ENCODE results near the gene SPOP.

SPOP gene

GRCh38 chr17:49587366-49588073 is 90.4 kb downstream of the SPOP start:
- DNase-seq (ENCODE audit: low read depth, low spot score), result no peak

DNA sequence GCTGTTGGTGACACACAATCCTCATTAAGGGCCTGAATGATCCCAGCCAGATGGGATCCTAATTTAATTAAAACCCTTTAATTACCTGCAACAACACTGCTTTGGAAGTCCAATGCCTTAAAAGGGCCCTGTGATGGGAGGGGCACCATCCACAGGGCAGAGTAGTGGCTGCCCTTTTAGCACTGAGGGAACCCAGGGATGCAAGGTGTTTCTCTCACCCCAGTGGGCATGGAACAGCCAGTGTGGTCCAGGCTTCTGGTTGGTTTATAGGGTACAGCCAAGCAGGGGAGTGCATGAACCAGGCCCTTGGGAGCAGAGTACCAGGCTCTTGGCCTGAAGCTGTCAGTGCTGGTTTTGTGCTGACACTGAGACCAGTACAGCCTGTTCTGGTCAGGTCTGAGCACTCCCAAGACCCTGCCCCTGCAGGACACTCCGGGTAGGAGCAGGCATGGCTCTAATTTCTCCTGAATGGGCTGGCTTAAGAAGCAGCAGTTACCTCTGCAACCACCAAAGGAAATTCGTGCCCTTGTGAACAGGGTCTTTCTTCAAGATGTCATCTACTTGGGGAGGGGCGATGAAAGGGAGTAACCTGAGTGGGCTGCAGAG is 92.4 kb downstream of the SPOP start:
- DNase-seq (ENCODE audit: low read depth, low spot score), result no peak

GRCh38 chr17:49583889-49584288 is 94.0 kb downstream of the SPOP start:
- DNase-seq (ENCODE audit: low read depth, low spot score), result no peak

GRCh38 chr17:49583226-49583625 is 94.7 kb downstream of the SPOP start:
- no peak for DNase-seq (ENCODE audit: low read depth, low spot score)

DNA sequence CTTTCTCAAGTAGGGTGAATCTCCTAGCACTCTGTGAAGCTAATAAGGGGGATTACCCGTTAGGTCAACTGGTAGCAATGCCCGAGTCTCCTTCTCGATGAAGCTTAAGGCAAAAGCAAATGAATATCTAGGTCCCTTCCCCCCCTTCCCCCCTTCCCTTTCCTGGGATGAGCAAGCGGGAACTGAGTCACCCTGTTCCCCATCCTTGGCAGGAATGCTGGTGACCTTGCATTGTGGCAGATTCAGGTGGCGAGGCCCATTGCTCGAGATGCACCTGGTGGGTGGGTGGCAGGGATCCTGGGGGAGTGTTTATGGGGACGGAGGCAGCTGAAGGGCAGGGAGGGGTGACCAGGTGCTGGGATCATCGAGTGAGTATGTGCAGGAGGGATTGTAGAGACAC is 95.1 kb downstream of the SPOP start:
- no peak for DNase-seq (ENCODE audit: low read depth, low spot score)

- DNase-seq (ENCODE audit: low read depth, low spot score), result no peak
Observed at GRCh38 chr17:49582055-49582722, 95.7 kb downstream of the SPOP start.

DNA sequence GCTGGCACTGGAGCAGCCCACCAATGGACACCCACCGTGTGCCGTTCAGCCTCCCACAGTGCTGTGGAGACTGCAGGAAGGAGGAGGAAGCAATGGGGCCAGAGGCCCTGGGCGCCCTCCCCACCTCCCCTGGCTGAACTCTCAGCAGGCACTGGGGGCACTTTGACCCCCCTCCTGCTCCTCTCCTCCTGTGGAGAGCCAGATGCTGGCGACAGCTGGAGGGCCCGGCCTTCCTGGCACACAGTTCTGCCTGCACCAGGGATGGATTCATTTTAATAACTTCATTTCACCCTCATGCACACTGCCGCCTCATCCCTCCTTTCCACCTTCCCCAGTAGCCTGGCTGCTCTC is 96.3 kb downstream of the SPOP start:
- DNase-seq (ENCODE audit: low read depth, low spot score), result no peak

DNA sequence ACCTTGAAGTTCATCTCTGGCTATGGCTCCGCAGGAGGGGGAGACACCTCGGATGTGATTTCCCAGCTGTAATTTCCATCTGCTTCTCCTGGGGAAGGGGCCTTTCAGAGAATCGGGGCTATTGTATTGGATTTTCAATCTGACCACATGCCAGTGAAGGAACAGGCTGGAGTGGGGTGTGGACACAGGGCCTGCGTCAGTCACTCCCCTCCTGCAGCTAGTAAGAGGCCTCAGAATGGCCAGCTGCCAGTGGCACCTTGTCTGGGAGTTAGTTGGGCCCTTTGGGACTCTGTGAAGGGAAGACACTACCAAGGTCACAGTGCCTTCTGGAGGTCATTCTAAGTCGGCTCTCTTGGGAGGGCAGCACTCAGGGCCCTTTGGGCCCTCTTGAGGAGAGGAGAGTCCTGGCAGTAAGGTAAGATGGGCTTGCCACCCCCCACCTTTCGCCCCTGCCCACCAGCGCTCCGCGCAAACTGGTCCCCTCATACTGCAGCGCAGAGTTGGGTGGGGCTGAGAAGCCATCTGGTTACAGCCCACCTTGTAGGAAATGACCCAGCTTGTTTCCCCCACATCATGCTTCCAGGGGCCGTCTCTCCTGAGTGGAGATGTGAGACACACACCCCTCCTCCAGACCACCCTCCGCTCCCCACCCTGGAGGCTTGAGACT is 96.8 kb downstream of the SPOP start:
- DNase-seq (ENCODE audit: low read depth, low spot score), result no peak

GRCh38 chr17:49580055-49580721 is 97.7 kb downstream of the SPOP start:
- DNase-seq (ENCODE audit: low read depth, low spot score), result no peak

DNA sequence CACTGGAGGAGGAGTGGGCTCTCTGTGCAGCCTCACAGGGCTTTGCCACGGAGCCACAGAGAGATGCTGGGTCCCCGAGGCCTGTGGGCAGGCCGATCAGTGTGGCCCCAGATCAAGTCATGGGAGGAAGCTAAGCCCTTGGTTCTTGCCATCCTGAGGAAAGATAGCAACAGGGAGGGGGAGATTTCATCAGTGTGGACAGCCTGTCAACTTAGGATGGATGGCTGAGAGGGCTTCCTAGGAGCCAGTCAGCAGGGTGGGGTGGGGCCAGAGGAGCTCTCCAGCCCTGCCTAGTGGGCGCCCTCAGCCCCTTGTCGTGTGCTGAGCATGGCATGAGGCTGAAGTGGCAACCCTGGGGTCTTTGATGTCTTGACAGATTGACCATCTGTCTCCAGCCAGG is 98.4 kb downstream of the SPOP start:
- DNase-seq (ENCODE audit: low read depth, low spot score), result no peak

- no peak for DNase-seq (ENCODE audit: low read depth, low spot score)
Observed at GRCh38 chr17:49578952-49579500, 98.9 kb downstream of the SPOP start.

GRCh38 chr17:49578414-49578813 is 99.5 kb downstream of the SPOP start:
- no peak for DNase-seq (ENCODE audit: low read depth, low spot score)

GRCh38 chr17:49577963-49578362 is 99.9 kb downstream of the SPOP start:
- no peak for DNase-seq (ENCODE audit: low read depth, low spot score)

- no peak for DNase-seq (ENCODE audit: low read depth, low spot score)
Observed at GRCh38 chr17:49577650-49577934, 100.3 kb downstream of the SPOP start.

DNA sequence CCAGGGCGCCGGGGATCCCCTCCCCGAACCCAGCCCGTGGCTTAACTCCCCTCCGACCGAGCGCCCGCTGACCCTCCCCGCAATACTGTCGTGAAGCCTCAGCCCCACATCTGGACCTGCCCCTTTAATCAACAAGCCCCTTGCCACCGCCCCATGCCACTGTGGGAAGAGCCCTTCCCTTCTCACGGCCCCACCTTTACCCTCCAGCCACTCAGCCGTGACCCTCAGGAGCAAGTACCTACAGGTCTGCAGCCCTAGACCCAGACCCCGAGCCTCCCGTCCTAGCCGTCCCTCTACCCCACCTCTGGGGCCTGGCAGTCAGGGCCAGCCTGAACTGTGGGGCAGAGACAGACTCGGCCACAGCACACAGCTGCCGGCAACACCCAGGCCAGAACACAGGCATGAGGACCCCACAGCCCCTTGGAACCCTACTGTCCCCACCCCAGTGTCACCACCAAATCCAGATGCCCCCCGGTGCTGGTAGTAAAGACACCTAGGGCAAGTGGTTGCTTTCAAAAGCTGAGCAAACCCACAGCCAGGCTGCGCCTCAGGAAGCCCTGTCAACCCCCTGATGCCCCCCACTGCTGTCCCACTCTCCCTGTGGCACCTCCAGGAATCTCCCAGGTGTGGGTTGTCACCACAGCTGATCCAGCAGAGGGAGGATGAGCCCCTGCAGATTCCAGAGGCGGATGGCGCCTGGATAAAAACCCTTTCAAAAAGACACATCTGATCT is 100.8 kb downstream of the SPOP start:
- no peak for DNase-seq (ENCODE audit: low read depth, low spot score)

GRCh38 chr17:49576088-49576916 is 101.6 kb downstream of the SPOP start:
- DNase-seq (ENCODE audit: low read depth, low spot score), result no peak

DNA sequence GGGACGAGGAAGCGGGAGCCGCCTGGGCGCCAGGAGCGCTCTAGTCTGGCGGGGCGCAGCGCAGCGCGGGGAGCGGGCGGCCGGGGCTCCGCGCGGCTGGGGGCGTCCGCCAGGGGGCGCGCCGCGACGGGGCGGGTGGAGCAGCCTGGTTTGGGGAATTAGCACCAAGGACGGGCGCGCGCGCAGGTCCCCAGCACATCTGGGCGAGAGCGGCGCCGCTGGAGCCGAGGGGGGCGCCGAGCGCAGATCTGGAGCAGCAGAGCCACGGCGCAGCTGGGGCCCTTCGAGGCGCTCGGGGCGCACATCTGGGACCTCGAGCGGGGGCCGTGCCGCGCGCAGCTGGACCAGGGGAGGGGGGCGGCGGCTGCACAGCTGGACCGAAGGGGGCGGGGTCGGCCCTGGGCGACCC is 102.2 kb downstream of the SPOP start, which contains the start of gene NXPH3:
TSS of gene NXPH3 (plus strand) at position 193 of the 409 bp plus-strand sequence. CDS start 349 bp downstream, outside the sequence.
- DNase-seq (ENCODE audit: low read depth, low spot score), result no peak

GRCh38 chr17:49574945-49575678 is 102.8 kb downstream of the SPOP start:
- no peak for DNase-seq (ENCODE audit: low read depth, low spot score)

DNA sequence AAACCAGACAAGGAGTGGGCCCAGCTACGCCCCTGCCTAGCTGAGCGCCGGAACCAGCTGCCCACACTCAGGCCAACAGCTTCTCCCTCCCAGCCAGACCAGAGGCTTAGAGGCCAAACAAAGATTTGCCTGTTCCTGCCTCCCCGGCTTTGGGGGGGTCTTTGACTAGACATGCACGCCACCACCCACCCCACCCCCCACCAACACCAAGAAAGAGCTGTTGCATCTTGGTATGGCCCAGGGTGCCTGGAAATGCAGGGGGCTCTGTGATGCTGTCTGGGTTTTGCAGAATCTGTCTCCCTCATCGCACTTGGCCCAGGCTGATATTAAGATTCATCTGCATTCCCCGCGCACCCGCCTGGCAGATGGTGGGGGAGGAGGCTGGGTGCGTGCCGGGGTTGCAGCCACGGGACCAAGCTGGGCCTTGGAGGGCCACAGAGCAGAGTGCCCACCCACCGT is 103.5 kb downstream of the SPOP start:
- DNase-seq (ENCODE audit: low read depth, low spot score), result no peak
